HAP-1 (cell line): ENCODE data around the gene FAM151B.
"Not testable (repeated sequence)": the region's sequence is repeated elsewhere in the genome, so short reads cannot be mapped to it uniquely, and the experiment has no call there.

Experiments used
- DNase-seq, 2 experiments: peaks; one replicate each; pipeline ENCODE4 v3.0.0-alpha.2; 2016 to 2020; ENCODE audit warnings: low spot score in 2 of 2
- H3K27me3 ChIP-seq: fragments of 250-450 bp; sonication (Bioruptor Pico); 2 replicates; pipeline ENCODE4 v1.5.1; 2020; ENCODE audit warnings: low read depth, mild to moderate bottlenecking, moderate library complexity
- H3K36me3 ChIP-seq: fragments of 250-450 bp; sonication (Bioruptor Pico); replicated peaks from 2 replicates; pipeline ENCODE4 v1.5.1; 2020; ENCODE audit warnings: mild to moderate bottlenecking
- H3K4me1 ChIP-seq: fragments of 250-450 bp; sonication (Bioruptor Pico); 2 replicates; pipeline ENCODE4 v1.5.1; 2020; ENCODE audit warnings: mild to moderate bottlenecking
- H3K4me3 ChIP-seq: fragments of 250-450 bp; sonication (Bioruptor Pico); 2 replicates; pipeline ENCODE4 v1.5.1; 2020; ENCODE audit warnings: mild to moderate bottlenecking, moderate library complexity
- H3K9me3 ChIP-seq: fragments of 250-450 bp; sonication (Bioruptor Pico); 2 replicates; pipeline ENCODE4 v1.5.1; 2020; ENCODE audit warnings: mild to moderate bottlenecking, moderate library complexity
- in situ Hi-C: fragments of 300-500 bp; cut with MboI; formaldehyde crosslinking; loops from 3 replicates; pipeline ENCODE4 v1.14.3; 2020; ENCODE audit warnings: low sequenced_read_pairs, inconsistent platforms, mixed read lengths

FAM151B gene

GRCh38 chr5:80577707-80578106 is 89.8 kb downstream of the FAM151B start:
- Histone ChIP-seq H3K9me3 (no peaks in the 10 kb centered on the region), H3K27me3 (peaks cover 4% of the 10 kb centered on the region), H3K36me3 (no peaks in the 10 kb centered on the region), H3K4me1 (no peaks in the 10 kb centered on the region), H3K4me3 (no peak overlapping the region)
- DNase-seq = no peak
- in situ Hi-C loops = no loop called here

- no peaks in the 10 kb centered on the region for H3K36me3 ChIP-seq
- no peak overlapping the region for H3K4me3 ChIP-seq
- DNase-seq = no peak
- H3K9me3 ChIP-seq = no peaks in the 10 kb centered on the region
- H3K4me1 ChIP-seq = no peaks in the 10 kb centered on the region
- H3K27me3 ChIP-seq = peaks cover 4% of the 10 kb centered on the region
- in situ Hi-C loops = no loop called here
Measured at GRCh38 chr5:80579050-80579449, 91.2 kb downstream of the FAM151B start.

GRCh38 chr5:80580291-80580690 is 92.4 kb downstream of the FAM151B start:
- H3K4me3 ChIP-seq, H3K4me1 ChIP-seq, H3K9me3 ChIP-seq, DNase-seq, in situ Hi-C loops, H3K36me3 ChIP-seq, H3K27me3 ChIP-seq: not testable (repeated sequence)

GRCh38 chr5:80584770-80585169 is 96.9 kb downstream of the FAM151B start:
- Histone ChIP-seq H3K4me1 (no peaks in the 10 kb centered on the region), H3K4me3 (no peak overlapping the region), H3K36me3 (no peaks in the 10 kb centered on the region), H3K27me3 (no peaks in the 10 kb centered on the region; the same call in 1 of the 2 replicates), H3K9me3 (no peaks in the 10 kb centered on the region)
- no peak for DNase-seq
- in situ Hi-C loops = no loop called here

GRCh38 chr5:80588858-80589540 is 101.1 kb downstream of the FAM151B start:
- DNase-seq = no peak
- no peaks in the 10 kb centered on the region for H3K36me3 ChIP-seq
- H3K4me3 ChIP-seq = no peak overlapping the region
- in situ Hi-C loops = no loop called here
- H3K27me3 ChIP-seq = no peaks in the 10 kb centered on the region
- H3K4me1 ChIP-seq = no peaks in the 10 kb centered on the region
- no peaks in the 10 kb centered on the region for H3K9me3 ChIP-seq

- no peaks in the 10 kb centered on the region for H3K4me1 ChIP-seq
- no peak for DNase-seq
- H3K36me3 ChIP-seq = no peaks in the 10 kb centered on the region
- no peak overlapping the region for H3K4me3 ChIP-seq
- no peaks in the 10 kb centered on the region for H3K9me3 ChIP-seq
- in situ Hi-C loops = no loop called here
- no peaks in the 10 kb centered on the region for H3K27me3 ChIP-seq
Measured at GRCh38 chr5:80590766-80591165, 102.9 kb downstream of the FAM151B start.

GRCh38 chr5:80591352-80591751 is 103.5 kb downstream of the FAM151B start:
- no peaks in the 10 kb centered on the region for H3K27me3 ChIP-seq
- no peaks in the 10 kb centered on the region for H3K36me3 ChIP-seq
- H3K4me3 ChIP-seq = no peak overlapping the region
- no peak for DNase-seq
- no peaks in the 10 kb centered on the region for H3K9me3 ChIP-seq
- in situ Hi-C loops = no loop called here
- H3K4me1 ChIP-seq = no peaks in the 10 kb centered on the region

GRCh38 chr5:80592105-80592504 is 104.2 kb downstream of the FAM151B start:
- Histone ChIP-seq H3K36me3 (no peaks in the 10 kb centered on the region), H3K4me1 (no peaks in the 10 kb centered on the region), H3K9me3 (no peaks in the 10 kb centered on the region), H3K4me3 (no peak overlapping the region), H3K27me3 (no peaks in the 10 kb centered on the region)
- no peak for DNase-seq
- in situ Hi-C loops = no loop called here
